Duodenal mucosa (tissue), 2 donors: ENCODE data around the gene AFAP1.

Experiments
- H3K27ac ChIP-seq: one replicate; pipeline ENCODE4 v1.7.0; 2013; ENCODE audit warnings: low read depth, low read length
- H3K27me3 ChIP-seq, 2 donors: one replicate each; pipeline ENCODE4 v1.7.0; 2013; ENCODE audit warnings: low read length in 2 of 2, control low read depth in 1 of 2; ENCODE audit not compliant: insufficient read depth in 2 of 2, control insufficient read depth in 1 of 2
- H3K36me3 ChIP-seq, 2 donors: one replicate each; pipeline ENCODE4 v1.7.0; 2013; ENCODE audit warnings: low read length in 2 of 2, control low read depth in 1 of 2; ENCODE audit not compliant: insufficient read depth in 2 of 2, control insufficient read depth in 1 of 2
- H3K4me1 ChIP-seq, 2 donors: one replicate each; pipeline ENCODE4 v1.7.0; 2013; ENCODE audit warnings: low read length in 2 of 2, control low read depth in 1 of 2; ENCODE audit not compliant: insufficient read depth in 2 of 2, control insufficient read depth in 1 of 2
- H3K4me3 ChIP-seq, 2 donors: one replicate each; pipeline ENCODE4 v1.7.0; 2013; ENCODE audit warnings: low read length in 2 of 2, low read depth in 1 of 2
- H3K9ac ChIP-seq, 2 donors: one replicate each; pipeline ENCODE4 v1.7.0; 2013; ENCODE audit warnings: low read length in 2 of 2, low read depth in 1 of 2
- H3K9me3 ChIP-seq, 2 donors: one replicate each; pipeline ENCODE4 v1.7.0; 2013; ENCODE audit warnings: low read length in 2 of 2, control low read depth in 1 of 2; ENCODE audit not compliant: control insufficient read depth in 1 of 2

AFAP1 gene

GRCh38 chr4:7760706-7761105 is 179.0 kb downstream of the AFAP1 start:
- Histone ChIP-seq H3K36me3 (peaks cover 11 to 15% of the 10 kb centered on the region in 2 donors), H3K9ac (no peak overlapping the region), H3K9me3 (no peaks in the 10 kb centered on the region), H3K4me1 (no peaks in the 10 kb centered on the region), H3K27me3 (no peaks in the 10 kb centered on the region), H3K27ac (no peak overlapping the region), H3K4me3 (no peak overlapping the region)

GRCh38 chr4:7760228-7760627 is 179.4 kb downstream of the AFAP1 start:
- Histone ChIP-seq H3K4me3 (no peak overlapping the region), H3K27ac (no peak overlapping the region), H3K9me3 (no peaks in the 10 kb centered on the region), H3K4me1 (no peaks in the 10 kb centered on the region), H3K9ac (no peak overlapping the region), H3K36me3 (peaks cover 6 to 10% of the 10 kb centered on the region in 2 donors), H3K27me3 (no peaks in the 10 kb centered on the region)

GRCh38 chr4:7759635-7760034 is 180.0 kb downstream of the AFAP1 start:
- H3K4me1 ChIP-seq, result no peaks in the 10 kb centered on the region
- H3K9ac ChIP-seq, result no peak overlapping the region
- no peaks in the 10 kb centered on the region for H3K27me3 ChIP-seq
- H3K9me3 ChIP-seq, result no peaks in the 10 kb centered on the region
- peaks cover 5 to 8% of the 10 kb centered on the region in 2 donors for H3K36me3 ChIP-seq
- peak overlapping the region in 1 of 2 donors; percentile 49 for H3K4me3 ChIP-seq
- H3K27ac ChIP-seq, result no peak overlapping the region

DNA sequence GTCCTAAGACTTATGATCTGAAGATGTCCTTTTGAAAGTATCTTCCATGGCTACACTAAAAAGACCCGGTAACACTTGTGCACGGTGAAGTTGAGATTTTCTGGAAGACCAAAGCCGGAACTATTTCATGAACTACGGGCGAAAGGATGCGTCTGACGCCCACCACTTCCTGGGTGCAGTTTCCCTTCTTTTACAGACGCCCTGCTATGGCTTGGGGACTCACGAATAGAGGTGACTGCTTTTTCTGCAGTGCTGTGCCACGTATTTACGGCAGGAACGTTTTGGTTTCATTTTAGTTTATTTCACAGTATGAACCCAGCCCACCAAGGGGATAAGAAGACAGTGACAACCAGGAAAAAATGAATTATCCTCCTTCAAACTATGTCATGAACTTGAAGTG is 180.4 kb downstream of the AFAP1 start:
- no peak overlapping the region for H3K27ac ChIP-seq
- H3K4me3 ChIP-seq, result peak overlapping the region; percentile 46 to 49
- no peaks in the 10 kb centered on the region for H3K27me3 ChIP-seq
- no peaks in the 10 kb centered on the region for H3K4me1 ChIP-seq
- no peaks in the 10 kb centered on the region for H3K9me3 ChIP-seq
- H3K9ac ChIP-seq, result no peak overlapping the region
- H3K36me3 ChIP-seq, result peaks cover 5 to 8% of the 10 kb centered on the region in 2 donors

DNA sequence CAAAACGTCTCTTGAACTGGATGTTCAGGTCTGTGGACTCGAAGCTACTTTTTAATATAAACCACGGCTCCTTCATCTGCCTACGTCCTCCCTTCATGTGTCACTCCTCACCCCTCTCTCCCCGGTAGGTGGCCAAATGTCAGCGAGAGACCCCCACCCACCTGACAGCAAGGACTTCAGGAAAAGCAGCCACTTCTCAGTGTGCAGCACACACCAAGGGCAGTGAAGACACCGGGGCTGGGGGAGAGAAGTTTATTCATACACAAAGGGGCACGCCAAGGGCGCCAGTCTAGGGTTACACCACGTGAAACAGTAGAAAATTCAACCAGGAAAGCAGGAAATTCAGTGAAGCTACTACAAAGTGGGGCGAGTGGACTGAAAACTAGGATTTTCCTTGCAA is 181.2 kb downstream of the AFAP1 start:
- Histone ChIP-seq H3K4me3 (no peak overlapping the region), H3K9ac (no peak overlapping the region), H3K27me3 (no peaks in the 10 kb centered on the region), H3K9me3 (no peaks in the 10 kb centered on the region), H3K4me1 (no peaks in the 10 kb centered on the region), H3K27ac (no peak overlapping the region), H3K36me3 (peaks cover 0 to 8% of the 10 kb centered on the region in 2 donors)

- Histone ChIP-seq H3K4me3 (no peak overlapping the region), H3K9ac (no peak overlapping the region), H3K9me3 (no peaks in the 10 kb centered on the region), H3K36me3 (peaks cover 0 to 3% of the 10 kb centered on the region in 2 donors), H3K27ac (no peak overlapping the region), H3K27me3 (no peaks in the 10 kb centered on the region), H3K4me1 (no peaks in the 10 kb centered on the region)
Measured at GRCh38 chr4:7757501-7758471, 181.9 kb downstream of the AFAP1 start.

- no peak overlapping the region for H3K9ac ChIP-seq
- H3K27me3 ChIP-seq, result no peaks in the 10 kb centered on the region
- no peaks in the 10 kb centered on the region for H3K9me3 ChIP-seq
- H3K4me3 ChIP-seq, result no peak overlapping the region
- no peak overlapping the region for H3K27ac ChIP-seq
- H3K4me1 ChIP-seq, result no peaks in the 10 kb centered on the region
- H3K36me3 ChIP-seq, result peaks cover 0 to 3% of the 10 kb centered on the region in 2 donors
Measured at GRCh38 chr4:7756561-7757355, 182.9 kb downstream of the AFAP1 start.

GRCh38 chr4:7756071-7756470 is 183.6 kb downstream of the AFAP1 start:
- Histone ChIP-seq H3K36me3 (peaks cover 0 to under 1% of the 10 kb centered on the region in 2 donors), H3K27ac (no peak overlapping the region), H3K4me1 (no peaks in the 10 kb centered on the region), H3K9ac (no peak overlapping the region), H3K4me3 (no peak overlapping the region), H3K27me3 (no peaks in the 10 kb centered on the region), H3K9me3 (no peaks in the 10 kb centered on the region)

DNA sequence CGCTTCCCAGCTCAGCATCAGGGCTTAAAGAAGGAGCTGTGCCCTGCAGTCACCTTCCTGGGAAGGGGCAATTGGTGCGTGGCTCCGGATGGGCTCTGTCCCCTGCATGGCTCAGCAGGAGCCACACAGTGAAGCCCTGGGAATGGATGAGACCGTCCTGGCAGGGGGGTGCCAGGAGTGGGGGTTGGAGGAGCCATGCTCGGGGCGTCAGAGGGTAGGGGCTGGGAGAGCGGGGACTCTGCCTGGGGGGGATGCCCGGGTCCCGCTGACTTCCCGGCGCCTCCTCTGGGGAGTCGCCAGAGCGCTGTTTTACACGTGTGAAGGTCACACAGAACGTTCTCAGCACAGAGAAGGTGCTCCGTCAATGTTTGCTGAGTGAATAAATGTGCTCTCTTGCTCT is 184.1 kb downstream of the AFAP1 start:
- Histone ChIP-seq H3K36me3 (no peaks in the 10 kb centered on the region), H3K27ac (no peak overlapping the region), H3K9ac (no peak overlapping the region), H3K9me3 (no peaks in the 10 kb centered on the region), H3K4me1 (no peaks in the 10 kb centered on the region), H3K4me3 (no peak overlapping the region), H3K27me3 (no peaks in the 10 kb centered on the region)
